ENCODE measurements around the gene MIB2. TPM values are rescaled to one million over a fixed set of nuclear protein-coding genes. Genes with fewer than 3 reads are reported as not detected.
A peak's percentile ranks its signal among the peaks of the same experiment; 100 is the strongest.

The MIB2 gene
- total and polyA plus RNA-seq, 9 donors, result 1.8 to 110 (median 79.5) TPM

DNA sequence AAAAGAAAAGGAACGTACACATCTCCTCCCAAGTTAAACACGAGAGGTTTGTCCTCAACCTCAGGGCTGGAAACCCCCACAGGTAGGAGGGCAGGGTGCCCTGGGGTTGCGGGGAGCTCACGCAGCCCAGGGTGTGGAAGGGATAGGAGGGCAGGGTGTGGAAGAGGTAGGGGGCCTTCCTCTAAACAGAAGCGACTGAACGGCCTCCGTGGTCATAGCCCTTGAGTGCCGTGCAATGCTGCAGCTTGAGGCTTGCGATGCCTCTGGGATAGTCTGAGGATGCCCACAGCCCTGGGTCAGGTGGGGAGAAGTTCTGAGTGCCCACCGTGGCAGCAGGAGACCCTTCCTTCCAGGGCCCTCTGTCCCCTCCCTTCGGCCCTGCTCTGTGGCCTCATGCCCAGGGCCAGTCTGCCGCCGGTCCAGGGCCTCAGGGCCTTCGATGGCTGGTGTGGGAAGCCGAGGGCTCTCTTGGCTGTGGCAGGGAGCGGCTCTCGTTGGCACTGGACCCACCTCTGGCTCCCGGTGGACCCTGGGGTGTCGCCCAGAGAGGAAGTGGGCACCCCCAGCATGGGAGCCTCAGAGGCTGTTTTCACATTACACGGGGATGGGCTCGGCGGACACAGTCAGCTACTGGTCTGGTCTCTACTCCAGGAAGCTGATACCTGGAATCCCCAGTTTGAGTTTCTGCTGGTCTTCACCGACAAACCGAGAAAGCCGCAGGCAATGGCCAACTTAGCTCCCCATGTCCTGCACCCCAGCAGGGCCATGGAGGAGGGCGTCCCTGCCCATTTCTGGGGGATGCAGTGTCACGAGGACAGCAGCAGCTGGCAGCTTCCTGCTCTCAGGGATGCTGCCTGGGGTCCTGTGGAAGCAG is 49.9 kb downstream of the MIB2 start:
- H3K9me3 ChIP-seq, result no peaks in the 10 kb centered on the region
- no peaks in the 10 kb centered on the region for H3K36me3 ChIP-seq
- no peaks in the 10 kb centered on the region for H3K27me3 ChIP-seq
- intact Hi-C loops (cut with DNase I), result loop anchor here in 1 of 4 donors (5.0 kb wide), 1 partner anchor 62 kb away; no protein-coding TSS in a partner anchor
- no peak overlapping the region for H3K4me3 ChIP-seq
- no peak overlapping the region for H3K27ac ChIP-seq
- no peak for TF ChIP-seq POLR2A (IDR thresholded peaks at IDR 0.05)
- no peak for TF ChIP-seq CTCF (IDR thresholded peaks at IDR 0.05)
- TF ChIP-seq EP300 (IDR thresholded peaks at IDR 0.05), result no peak
- WGBS, 3 donors, result 84 to 91% (median 86%) methylated on average over 27 of the region's 27 CpGs
- H3K4me1 ChIP-seq (ENCODE audit: insufficient read depth), result no peaks in the 10 kb centered on the region
- DNase-seq, result peak in 2 of 5 donors; percentile 27 to 39

- 71 to 84% (median 75%) methylated on average over 25 of the region's 25 CpGs for WGBS, 3 donors
- intact Hi-C loops (cut with DNase I), result loop anchor here in 1 of 4 donors (5.0 kb wide), 1 partner anchor 61 kb away; no protein-coding TSS in a partner anchor
- H3K9me3 ChIP-seq, result no peaks in the 10 kb centered on the region
- no peaks in the 10 kb centered on the region for H3K36me3 ChIP-seq
- DNase-seq, result peak in 2 of 5 donors; percentile 46 to 51
- H3K4me3 ChIP-seq, result no peak overlapping the region
- TF ChIP-seq CTCF (IDR thresholded peaks at IDR 0.05), result peak in 2 of 3 donors; percentile 17 to 19
- TF ChIP-seq EP300 (IDR thresholded peaks at IDR 0.05), result no peak
- no peak overlapping the region for H3K27ac ChIP-seq
- H3K4me1 ChIP-seq (ENCODE audit: insufficient read depth), result no peaks in the 10 kb centered on the region
- no peaks in the 10 kb centered on the region for H3K27me3 ChIP-seq
Observed at GRCh38 chr1:1665815-1666251, 50.5 kb downstream of the MIB2 start.

DNA sequence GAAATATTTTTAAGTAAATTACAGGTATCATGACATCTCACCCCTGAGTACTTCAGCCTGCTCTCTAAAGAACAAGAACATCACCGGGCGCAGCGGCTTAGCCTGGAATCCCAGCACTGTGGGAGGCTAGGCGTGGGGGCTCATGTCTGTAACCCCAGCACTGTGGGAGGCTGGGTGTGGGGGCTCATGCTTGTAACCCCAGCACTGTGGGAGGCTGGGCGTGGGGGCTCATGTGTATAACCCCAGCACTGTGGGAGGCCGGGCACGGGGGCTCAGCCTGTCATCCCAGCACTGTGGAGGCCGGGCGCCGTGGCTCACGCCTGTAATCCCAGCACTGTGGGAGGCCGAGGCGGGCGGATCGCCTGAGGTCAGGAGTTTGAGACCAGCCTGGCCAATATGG is 51.2 kb downstream of the MIB2 start:
- peak in 2 of 5 donors; percentile 16 to 26 for DNase-seq

More for the DNA sequence above, 51.2 kb downstream of the MIB2 start:
- WGBS, 3 donors, result 91 to 94% (median 91%) methylated on average over 15 of the region's 15 CpGs
- intact Hi-C loops (cut with DNase I), result loop anchor here in 1 of 4 donors (5.0 kb wide), 1 partner anchor 61 kb away; no protein-coding TSS in a partner anchor
- Histone ChIP-seq H3K27me3 (no peaks in the 10 kb centered on the region), H3K4me1 (ENCODE audit: insufficient read depth) (no peaks in the 10 kb centered on the region), H3K9me3 (no peaks in the 10 kb centered on the region), H3K4me3 (no peak overlapping the region), H3K36me3 (no peaks in the 10 kb centered on the region), H3K27ac (no peak overlapping the region)
- TF ChIP-seq CTCF (IDR thresholded peaks at IDR 0.05) (no peak), EP300 (IDR thresholded peaks at IDR 0.05) (no peak), POLR2A (IDR thresholded peaks at IDR 0.05) (no peak)

All from ovary (tissue), 9 donors.